IMR-90 (cell line): Measurements from ENCODE around the gene PRKN. TPM values are rescaled to one million over a fixed set of nuclear protein-coding genes. Genes with fewer than 3 reads are reported as not detected.

ENCODE experiments used
- ATAC-seq: fragments of 200-7000 bp; cut with Tn5 transposase; 2 replicates; pipeline ENCODE4 v1.9.1; 2020; ENCODE audit warnings: low read depth, mild to moderate bottlenecking, moderate library complexity
- BruUV-seq: library from RNA; stranded (reverse); fragments of 400-500 nt; replicated peaks from 2 replicates; lab custom pipeline; 2021; lab: Mats Ljungman, UMichigan
- CTCF ChIA-PET: fragments of 300-600 bp; formaldehyde crosslinking; extraction: SDS; loops from one replicate; lab custom pipeline; 2021; ENCODE audit warnings: antibody characterized with exemption; lab: Yijun Ruan, JAX
- POLR2A ChIA-PET: fragments of 300-600 bp; sonication (Branson Sonifier 250); formaldehyde crosslinking; loops from one replicate; lab custom pipeline; 2022; ENCODE audit warnings: antibody characterized with exemption; ENCODE audit not compliant: unreplicated experiment; lab: Charles Lee
- DNase-seq: peaks from one replicate; pipeline ENCODE4 v3.0.0; 2013
- H2AFZ ChIP-seq: replicated peaks from 2 replicates; pipeline ENCODE3; 2013; ENCODE audit warnings: low read length, mild to moderate bottlenecking; ENCODE audit not compliant: poor library complexity
- H2AK5ac ChIP-seq: 2 replicates; pipeline ENCODE4 v1.6.1; 2013; ENCODE audit warnings: low read depth, low read length, inconsistent platforms
- H2AK9ac ChIP-seq: replicated peaks from 2 replicates; pipeline ENCODE3; 2013; ENCODE audit warnings: mild to moderate bottlenecking, low read depth, low read length, moderate library complexity; ENCODE audit not compliant: poor library complexity
- H2BK120ac ChIP-seq: 2 replicates; pipeline ENCODE4 v1.6.1; 2013; ENCODE audit warnings: low read depth, low read length, inconsistent platforms
- H2BK15ac ChIP-seq: 3 replicates; pipeline ENCODE4 v1.6.1; 2013; ENCODE audit warnings: low read depth, low read length, inconsistent platforms
- H2BK20ac ChIP-seq: 2 replicates; pipeline ENCODE4 v1.6.1; 2013; ENCODE audit warnings: low read depth, mild to moderate bottlenecking, inconsistent platforms, low read length, moderate library complexity
- H2BK5ac ChIP-seq: 2 replicates; pipeline ENCODE4 v1.6.1; 2013; ENCODE audit warnings: mild to moderate bottlenecking, low read depth, low read length, inconsistent platforms; ENCODE audit not compliant: poor library complexity, severe bottlenecking
- H3K14ac ChIP-seq: replicated peaks from 2 replicates; pipeline ENCODE4 v1.6.1; 2013; ENCODE audit warnings: low read depth, low read length, inconsistent platforms
- H3K18ac ChIP-seq: 2 replicates; pipeline ENCODE4 v1.6.1; 2013; ENCODE audit warnings: low read depth, low read length, control low read depth
- H3K23ac ChIP-seq: 2 replicates; pipeline ENCODE4 v1.6.1; 2013; ENCODE audit warnings: low read depth, low read length, inconsistent platforms
- H3K27ac ChIP-seq: 2 replicates; pipeline ENCODE4 v1.5.1; 2013; ENCODE audit warnings: mild to moderate bottlenecking, control low read depth, low read length; ENCODE audit not compliant: insufficient read depth
- H3K27me3 ChIP-seq: 2 replicates; pipeline ENCODE4 v1.6.1; 2013; ENCODE audit warnings: low read length; ENCODE audit not compliant: control insufficient read depth, insufficient read depth
- H3K36me3 ChIP-seq: 2 replicates; pipeline ENCODE4 v1.6.1; 2013; ENCODE audit warnings: low read length, mixed read lengths; ENCODE audit not compliant: control insufficient read depth, insufficient read depth
- H3K4ac ChIP-seq: 2 replicates; pipeline ENCODE4 v1.6.1; 2013; ENCODE audit warnings: low read depth, low read length, inconsistent platforms
- H3K4me1 ChIP-seq: 2 replicates; pipeline ENCODE4 v1.6.1; 2013; ENCODE audit warnings: low read length, mixed read lengths; ENCODE audit not compliant: control insufficient read depth, insufficient read depth
- H3K4me2 ChIP-seq: 2 replicates; pipeline ENCODE4 v1.6.1; 2013; ENCODE audit warnings: low read depth, mild to moderate bottlenecking, control low read depth, low read length, moderate library complexity
- H3K4me3 ChIP-seq: 2 replicates; pipeline ENCODE4 v1.5.1; 2013; ENCODE audit warnings: low read depth, mild to moderate bottlenecking, control low read depth, low read length, moderate library complexity; ENCODE audit not compliant: insufficient read depth
- H3K56ac ChIP-seq: 2 replicates; pipeline ENCODE4 v1.6.1; 2013; ENCODE audit warnings: low read length, inconsistent platforms; ENCODE audit not compliant: insufficient read depth; ENCODE audit errors: extremely low read depth
- H3K79me1 ChIP-seq, 2 experiments: 2 replicates each; pipeline ENCODE4 v1.6.1; 2013; ENCODE audit warnings: low read length in 2 of 2, inconsistent platforms in 1 of 2, low read depth in 1 of 2
- H3K9ac ChIP-seq: 2 replicates; pipeline ENCODE4 v1.6.1; 2013; ENCODE audit warnings: low read depth, low read length, control low read depth
- H3K9me1 ChIP-seq: 2 replicates; pipeline ENCODE4 v1.6.1; 2013; ENCODE audit warnings: low read length, inconsistent platforms; ENCODE audit not compliant: insufficient read depth
- H3K9me3 ChIP-seq: 2 replicates; pipeline ENCODE4 v1.6.1; 2013; ENCODE audit warnings: low read length; ENCODE audit not compliant: control insufficient read depth, insufficient read depth
- H4K20me1 ChIP-seq: 2 replicates; pipeline ENCODE4 v1.6.1; 2013; ENCODE audit warnings: low read length, inconsistent platforms; ENCODE audit not compliant: insufficient read depth
- H4K5ac ChIP-seq: 2 replicates; pipeline ENCODE4 v1.6.1; 2013; ENCODE audit warnings: mild to moderate bottlenecking, low read depth, low read length, control low read depth
- H4K8ac ChIP-seq, 2 experiments: 2 replicates each; pipeline ENCODE4 v1.6.1; 2013; ENCODE audit warnings: low read depth in 2 of 2, low read length in 2 of 2, control low read depth in 1 of 2, inconsistent platforms in 1 of 2
- H4K91ac ChIP-seq: 2 replicates; pipeline ENCODE4 v1.6.1; 2013; ENCODE audit warnings: low read depth, low read length, inconsistent platforms; ENCODE audit not compliant: insufficient read depth
- CTCF ChIP-seq: conservative IDR thresholded peaks from 2 replicates; pipeline ENCODE4 v1.5.1; 2012; ENCODE audit warnings: mild to moderate bottlenecking, low read depth, low read length, improper control_type of control experiment
- ELK1 ChIP-seq: fragments of 150-350 bp; IDR thresholded peaks from 2 replicates; pipeline ENCODE4 v1.6.1; 2016; ENCODE audit warnings: low read depth, mild to moderate bottlenecking, low read length, moderate library complexity, borderline replicate concordance
- FOS ChIP-seq: fragments of 150-350 bp; IDR thresholded peaks from 2 replicates; pipeline ENCODE4 v1.6.1; 2016; ENCODE audit warnings: low read depth, low read length
- SMC3 ChIP-seq: fragments of 150-350 bp; IDR thresholded peaks from 2 replicates; pipeline ENCODE4 v1.6.1; 2016; ENCODE audit warnings: low read depth, mild to moderate bottlenecking, antibody characterized with exemption, low read length, moderate library complexity
- WGBS, 2 experiments: methylation state at CpG; one replicate each; pipeline versions ENCODE4 v1.1.5 to v1.1.7; 2013; ENCODE audit warnings: missing lambda C conversion rate in 2 of 2; ENCODE audit not compliant: insufficient read length in 1 of 2; ENCODE audit errors: extremely low coverage in 2 of 2; 5-methylcytosine and 5-hydroxymethylcytosine counted together
- dilution Hi-C: fragments of 300-500 bp; cut with HindIII; formaldehyde crosslinking; loops from one replicate; pipeline ENCODE4 v1.14.3; 2018; ENCODE audit warnings: low sequenced_read_pairs; ENCODE audit not compliant: unreplicated experiment
- in situ Hi-C: fragments of 300-500 bp; cut with MboI; formaldehyde crosslinking; loops from 3 replicates; pipeline ENCODE4 v1.14.3; 2019; ENCODE audit warnings: low sequenced_read_pairs, inconsistent platforms, mixed read lengths
- intact Hi-C: fragments of 100-400 bp; cut with micrococcal nuclease; formaldehyde crosslinking; loops from 2 replicates; pipeline ENCODE4 v1.10.0; 2022
- polyA plus RNA-seq, 3 experiments: library from polyadenylated mRNA; depleted of rRNA; stranded (reverse); fragments of >200 nt; gene quantifications; 2 replicates each; pipeline ENCODE4 v1.2.3, GENCODE V29; 2012; ENCODE audit warnings: low replicate concordance in 1 of 3
- total RNA-seq: library from RNA; depleted of rRNA; stranded (reverse); fragments of >200 nt; gene quantifications from 2 replicates; pipeline ENCODE4 v1.2.3, GENCODE V29; 2012

The PRKN gene
- total and polyA plus RNA-seq, 2 of the 4 experiments (the other 2 are of a cell fraction), result 0.15 to 0.18 TPM

GRCh38 chr6:161372422-161372793 lies 1355.2 kb downstream of the PRKN start:
- no peak overlapping the region for H3K4ac ChIP-seq
- no peak overlapping the region for H3K4me2 ChIP-seq
- H3K79me1 ChIP-seq, result no peaks in the 10 kb centered on the region
- no peaks in the 10 kb centered on the region for H3K9me3 ChIP-seq
- H2AK9ac ChIP-seq, result no peak overlapping the region
- H3K27ac ChIP-seq, result no peak overlapping the region
- TF ChIP-seq FOS (no peak), SMC3 (no peak), CTCF (no peak), ELK1 (no peak)
- H2BK20ac ChIP-seq, result no peak overlapping the region
- no peak overlapping the region for H2BK120ac ChIP-seq
- no peak overlapping the region for H4K5ac ChIP-seq
- no TSS peak for BruUV-seq
- H4K8ac ChIP-seq, result no peak overlapping the region
- WGBS, 2 experiments, result 87% methylated on average over 6 of the region's 10 CpGs; no CpG with 5 or more reads in 1 of the 2 experiments
- in situ Hi-C loops (loop anchor here (5.0 to 10.0 kb wide), 2 partner anchors 228 to 845 kb away; no protein-coding TSS in a partner anchor), dilution Hi-C loops (no loop called here), intact Hi-C loops (loop anchor here (5.0 kb wide), 2 partner anchors 340 to 580 kb away; no protein-coding TSS in a partner anchor)
- CTCF ChIA-PET, result interaction anchor here (0.6 to 2.1 kb wide), 3 partner anchors 9 to 672 kb away, joined by 3 to 11 read pairs (median 3); no protein-coding TSS in a partner anchor
- no peak overlapping the region for H3K14ac ChIP-seq
- no peak overlapping the region for H3K9ac ChIP-seq
- no peak overlapping the region for H4K91ac ChIP-seq
- no peaks in the 10 kb centered on the region for H3K36me3 ChIP-seq
- no peak overlapping the region for H2AK5ac ChIP-seq
- H4K20me1 ChIP-seq, result no peaks in the 10 kb centered on the region
- no peak overlapping the region for H3K18ac ChIP-seq
- no peak overlapping the region for H3K4me3 ChIP-seq
- H3K23ac ChIP-seq, result no peak overlapping the region
- H2AFZ ChIP-seq, result no peak overlapping the region
- H3K56ac ChIP-seq, result no peak overlapping the region
- no peaks in the 10 kb centered on the region for H3K9me1 ChIP-seq
- no peak for DNase-seq
- no peak overlapping the region for H2BK5ac ChIP-seq
- H3K27me3 ChIP-seq, result no peaks in the 10 kb centered on the region
- POLR2A ChIA-PET, result no interaction called here
- no peak overlapping the region for H2BK15ac ChIP-seq
- no peak for ATAC-seq
- no peaks in the 10 kb centered on the region for H3K4me1 ChIP-seq
